Measurements from ENCODE around the gene DNHD1. TPM values are rescaled to one million over a fixed set of nuclear protein-coding genes. Genes with fewer than 3 reads are reported as not detected.
A peak's percentile ranks its signal among the peaks of the same experiment; 100 is the strongest.

DNHD1 gene
- total RNA-seq, 6 experiments from 2014 or later: 1.9 to 10.3 (median 6.1) TPM

DNA sequence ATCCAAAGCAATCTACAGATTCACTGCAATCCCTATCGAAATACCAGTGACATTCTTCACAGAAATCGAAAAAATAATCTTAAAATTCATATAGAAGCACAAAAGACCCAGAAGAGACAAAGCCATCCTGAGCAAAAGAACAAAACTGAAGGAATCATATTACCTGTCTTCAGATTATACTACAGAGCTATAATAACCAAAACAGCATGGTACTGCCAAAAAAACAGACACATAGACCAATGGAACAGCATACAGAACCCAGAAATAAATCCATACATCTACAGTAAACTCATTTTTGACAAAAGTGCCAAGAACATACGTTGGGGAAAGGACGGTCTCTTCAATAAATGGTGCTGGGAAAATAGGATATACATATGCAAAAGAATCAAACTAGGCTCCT, 87.4 kb downstream of the DNHD1 start:
- DNase-seq (no peak), ATAC-seq (no peak)
- no peaks in the 10 kb centered on the region for H3K9me3 ChIP-seq
- H3K27ac ChIP-seq: no peak overlapping the region
- 82% methylated on average over 4 of the region's 4 CpGs for WGBS (ENCODE audit: insufficient coverage, low coverage, low lambda C conversion rate, missing lambda C conversion rate)
- intact Hi-C loops (cut with DNase I): no loop called here
- H3K4me3 ChIP-seq: no peak overlapping the region
- no peak for TF ChIP-seq POLR2A (IDR thresholded peaks at IDR 0.05)
- TF ChIP-seq, protein P1, sequence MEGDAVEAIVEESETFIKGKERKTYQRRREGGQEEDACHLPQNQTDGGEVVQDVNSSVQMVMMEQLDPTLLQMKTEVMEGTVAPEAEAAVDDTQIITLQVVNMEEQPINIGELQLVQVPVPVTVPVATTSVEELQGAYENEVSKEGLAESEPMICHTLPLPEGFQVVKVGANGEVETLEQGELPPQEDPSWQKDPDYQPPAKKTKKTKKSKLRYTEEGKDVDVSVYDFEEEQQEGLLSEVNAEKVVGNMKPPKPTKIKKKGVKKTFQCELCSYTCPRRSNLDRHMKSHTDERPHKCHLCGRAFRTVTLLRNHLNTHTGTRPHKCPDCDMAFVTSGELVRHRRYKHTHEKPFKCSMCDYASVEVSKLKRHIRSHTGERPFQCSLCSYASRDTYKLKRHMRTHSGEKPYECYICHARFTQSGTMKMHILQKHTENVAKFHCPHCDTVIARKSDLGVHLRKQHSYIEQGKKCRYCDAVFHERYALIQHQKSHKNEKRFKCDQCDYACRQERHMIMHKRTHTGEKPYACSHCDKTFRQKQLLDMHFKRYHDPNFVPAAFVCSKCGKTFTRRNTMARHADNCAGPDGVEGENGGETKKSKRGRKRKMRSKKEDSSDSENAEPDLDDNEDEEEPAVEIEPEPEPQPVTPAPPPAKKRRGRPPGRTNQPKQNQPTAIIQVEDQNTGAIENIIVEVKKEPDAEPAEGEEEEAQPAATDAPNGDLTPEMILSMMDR (IDR thresholded peaks at IDR 0.05): no peak
- no peaks in the 10 kb centered on the region for H3K4me1 ChIP-seq
- H3K27me3 ChIP-seq: no peaks in the 10 kb centered on the region
- H3K36me3 ChIP-seq: peaks cover 0 to 2% (median 0%) of the 10 kb centered on the region in 4 donors

DNA sequence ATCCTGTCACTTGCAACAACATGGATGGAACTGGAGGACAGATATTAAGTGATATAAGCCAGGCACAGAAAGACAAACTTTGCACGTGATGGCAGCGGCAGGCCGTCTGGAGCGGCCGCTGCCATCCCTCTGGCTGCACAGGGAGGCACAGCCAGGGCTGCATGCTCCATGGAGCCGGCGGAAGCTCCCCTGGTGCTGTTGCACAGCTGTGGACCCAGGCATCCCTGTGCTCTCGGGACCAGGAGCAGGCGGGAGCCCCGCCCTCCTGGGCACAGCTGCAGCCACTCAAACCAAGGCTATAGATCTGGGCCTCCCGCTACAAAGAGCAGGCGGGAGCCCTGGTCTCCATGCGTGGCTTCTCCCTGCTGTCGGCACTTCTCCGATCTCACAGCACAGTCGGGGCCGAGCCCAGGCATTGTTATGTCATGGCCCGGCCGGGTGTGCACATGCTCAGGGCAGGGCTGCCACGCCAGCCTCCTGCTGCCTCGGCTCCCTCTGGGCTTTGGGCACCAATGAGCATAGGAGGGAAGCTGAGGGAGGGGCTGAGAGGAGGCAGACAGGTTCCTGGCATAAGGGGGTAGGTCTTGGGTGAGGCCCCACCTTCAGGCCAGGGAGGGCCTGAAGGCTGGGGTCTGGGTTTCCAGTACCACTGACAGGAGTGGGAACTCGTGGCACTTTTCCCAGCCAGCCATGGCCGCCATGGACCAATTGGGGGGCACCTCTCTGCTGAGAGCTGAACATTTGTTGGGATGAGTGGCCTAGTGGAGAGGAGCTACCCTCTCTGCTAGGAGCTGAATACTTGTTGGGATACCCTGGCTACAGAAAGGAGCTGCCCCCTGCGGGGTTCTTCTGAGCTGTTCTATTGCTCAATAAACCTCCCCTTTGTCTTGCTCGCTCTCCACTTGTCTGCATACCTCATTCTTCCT, 89.6 kb downstream of the DNHD1 start:
- TF ChIP-seq, protein P1 (IDR thresholded peaks at IDR 0.05): no peak
- TF ChIP-seq POLR2A (IDR thresholded peaks at IDR 0.05): no peak
- DNase-seq (no peak), ATAC-seq (peak in 1 of 4 donors; percentile 44)
- Histone ChIP-seq H3K9me3 (no peaks in the 10 kb centered on the region), H3K27ac (no peak overlapping the region), H3K4me1 (no peaks in the 10 kb centered on the region), H3K27me3 (no peaks in the 10 kb centered on the region), H3K36me3 (peaks cover 0 to 2% (median 0%) of the 10 kb centered on the region in 4 donors), H3K4me3 (no peak overlapping the region)
- WGBS (ENCODE audit: insufficient coverage, low coverage, low lambda C conversion rate, missing lambda C conversion rate): 93% methylated on average over 3 of the region's 25 CpGs
- intact Hi-C loops (cut with DNase I): no loop called here

DNA sequence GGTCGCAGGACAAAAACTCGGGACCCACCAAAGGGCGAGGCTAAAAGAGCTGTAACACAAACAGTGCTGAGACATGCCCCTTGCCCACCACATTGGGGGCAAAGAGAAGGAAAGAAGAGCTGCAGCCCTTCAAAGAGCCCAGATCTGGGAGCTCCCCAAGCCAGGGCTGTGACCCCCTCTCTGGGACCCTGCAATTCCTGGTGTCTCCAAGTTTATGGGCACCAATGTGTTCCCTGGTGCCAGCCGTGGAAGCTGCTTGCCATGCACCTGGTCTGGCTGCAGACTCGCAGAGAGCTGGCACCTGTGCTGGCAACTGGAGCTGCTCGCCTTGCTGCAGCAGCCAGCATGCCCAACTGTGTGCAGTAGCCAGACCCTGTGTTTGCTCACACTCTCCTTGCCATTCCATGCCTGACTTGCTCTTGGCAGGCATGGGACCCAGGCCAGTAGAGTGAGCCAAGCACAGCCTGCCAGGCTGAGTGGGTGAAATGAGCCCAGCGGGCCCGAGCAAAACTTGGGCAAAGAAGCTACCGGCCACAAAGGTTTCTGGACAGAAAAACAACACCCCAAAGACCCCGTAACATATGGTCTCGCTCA, 90.4 kb downstream of the DNHD1 start:
- H3K9me3 ChIP-seq: no peaks in the 10 kb centered on the region
- no peaks in the 10 kb centered on the region for H3K4me1 ChIP-seq
- ATAC-seq (peak; percentile 93 to 100 (median 96)), DNase-seq (peak; percentile 52 to 88 (median 81))
- H3K36me3 ChIP-seq: peaks cover 0 to 2% (median 0%) of the 10 kb centered on the region in 4 donors
- TF ChIP-seq POLR2A (IDR thresholded peaks at IDR 0.05): no peak
- TF ChIP-seq, protein P1 (IDR thresholded peaks at IDR 0.05): no peak
- H3K4me3 ChIP-seq: no peak overlapping the region
- 50% methylated on average over 8 of the region's 11 CpGs for WGBS (ENCODE audit: insufficient coverage, low coverage, low lambda C conversion rate, missing lambda C conversion rate)
- intact Hi-C loops (cut with DNase I): no loop called here
- no peaks in the 10 kb centered on the region for H3K27me3 ChIP-seq
- no peak overlapping the region for H3K27ac ChIP-seq

DNA sequence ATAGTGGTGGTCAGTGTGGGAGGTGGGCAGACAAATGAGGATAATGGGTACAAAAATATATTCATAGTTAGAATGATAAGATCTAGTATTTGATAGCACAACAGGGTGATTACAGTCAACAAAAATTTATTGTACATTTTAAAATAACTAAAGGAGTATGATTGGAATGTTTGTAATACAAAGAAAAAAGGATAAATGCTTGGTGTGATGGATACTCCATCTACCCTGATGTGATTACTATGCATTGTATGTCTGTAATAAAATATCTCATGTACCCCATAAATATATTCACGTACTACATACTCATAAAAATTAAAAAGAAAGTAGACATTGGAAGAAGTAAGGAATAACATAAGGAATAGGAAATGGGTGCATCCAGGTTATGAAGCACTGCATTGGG, 90.9 kb downstream of the DNHD1 start:
- H3K36me3 ChIP-seq: peaks cover 0 to 2% (median 0%) of the 10 kb centered on the region in 4 donors
- H3K27ac ChIP-seq: no peak overlapping the region
- H3K27me3 ChIP-seq: no peaks in the 10 kb centered on the region
- H3K9me3 ChIP-seq: no peaks in the 10 kb centered on the region
- TF ChIP-seq, protein P1 (IDR thresholded peaks at IDR 0.05): no peak
- no peak for TF ChIP-seq POLR2A (IDR thresholded peaks at IDR 0.05)
- intact Hi-C loops (cut with DNase I): no loop called here
- ATAC-seq (no peak), DNase-seq (no peak)
- 92% methylated on average over 1 of the region's 1 CpG for WGBS (ENCODE audit: insufficient coverage, low coverage, low lambda C conversion rate, missing lambda C conversion rate)
- no peaks in the 10 kb centered on the region for H3K4me1 ChIP-seq
- no peak overlapping the region for H3K4me3 ChIP-seq
